ENCODE measurements around the gene STK17A.
"Not testable (repeated sequence)": the region's sequence is repeated elsewhere in the genome, so short reads cannot be mapped to it uniquely, and the experiment has no call there.

Gene STK17A

DNA sequence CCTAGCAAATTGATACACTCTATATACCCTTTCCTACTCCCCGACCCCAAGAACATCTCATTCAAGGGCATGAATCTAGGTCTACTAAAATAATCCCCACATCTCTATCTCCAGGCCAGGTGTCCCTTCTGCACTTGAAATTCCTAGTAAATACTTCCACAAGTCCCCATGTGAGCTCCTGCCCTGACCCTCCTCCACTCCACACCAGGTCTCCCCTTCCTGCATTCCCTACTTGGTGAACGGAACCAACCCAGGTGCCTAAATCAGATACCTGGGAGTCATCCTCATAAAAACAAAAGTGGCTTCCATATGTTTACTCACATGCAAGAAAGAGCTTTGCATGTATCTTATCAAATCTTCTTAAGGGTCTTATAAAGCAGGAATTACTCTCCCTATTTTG is 77.2 kb downstream of the STK17A start:
- no peak for DNase-seq

- no peak for DNase-seq
Observed at GRCh38 chr7:43664681-43665080, 81.8 kb downstream of the STK17A start.

GRCh38 chr7:43666938-43667337 is 84.0 kb downstream of the STK17A start:
- no peak for DNase-seq

DNA sequence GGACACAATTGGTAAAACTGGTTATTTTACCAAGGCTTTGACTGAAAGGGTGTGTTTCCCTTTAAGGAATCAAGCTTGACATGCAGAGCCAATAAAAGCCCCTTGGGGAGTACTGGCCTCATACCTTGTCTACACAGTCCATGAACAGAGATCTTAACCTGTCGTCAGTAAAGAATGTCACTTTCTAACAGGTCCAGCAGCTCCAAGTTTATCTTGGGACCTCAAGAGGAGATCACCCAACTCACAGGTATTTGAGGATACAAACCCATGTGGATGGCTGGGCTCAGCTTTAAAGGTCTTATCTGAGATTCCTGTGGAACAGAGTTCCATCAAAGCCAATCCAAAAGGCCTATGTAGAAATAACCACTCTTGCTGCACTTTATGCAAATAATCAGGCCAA is 85.1 kb downstream of the STK17A start:
- DNase-seq, result no peak

DNA sequence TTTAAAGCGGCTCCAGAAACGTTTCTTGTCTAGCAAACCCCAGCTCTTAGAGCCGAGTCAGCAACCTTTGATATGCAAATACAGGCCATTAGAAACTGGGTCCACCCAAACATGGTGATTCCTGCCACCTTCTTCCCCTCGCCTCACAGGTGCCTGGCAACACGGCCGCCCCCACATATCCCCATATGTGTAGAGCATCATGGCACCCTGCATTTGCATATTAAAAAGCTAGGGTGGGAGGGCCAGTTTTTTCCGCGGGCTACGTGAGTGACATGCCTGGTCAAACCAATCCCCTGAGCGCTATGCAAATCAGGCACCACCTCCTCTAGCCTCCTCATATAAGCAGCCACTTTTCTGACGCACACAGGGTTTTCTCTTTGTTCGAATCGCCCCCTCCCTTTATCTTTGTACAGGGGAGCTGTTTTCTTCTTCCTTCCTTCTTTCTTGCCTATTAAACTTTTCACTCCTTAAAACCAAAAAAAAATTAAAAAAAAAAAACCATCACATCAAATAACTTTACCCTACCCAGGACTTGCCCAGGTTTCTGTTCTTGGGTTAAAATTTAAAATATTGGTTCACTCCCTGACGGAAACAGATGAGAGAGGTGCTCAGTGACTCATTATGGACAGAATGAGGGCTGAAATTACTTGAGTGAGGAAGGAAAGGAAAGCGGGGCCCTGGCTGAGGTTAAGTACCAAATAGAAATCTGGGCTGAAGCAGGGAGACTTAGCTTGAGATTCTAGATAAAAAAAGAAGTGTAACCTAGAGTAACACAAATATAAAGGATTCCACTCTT is 86.6 kb downstream of the STK17A start:
- peak; percentile 88 for DNase-seq

- no peak for DNase-seq
Observed at GRCh38 chr7:43671521-43671920, 88.6 kb downstream of the STK17A start.

GRCh38 chr7:43673243-43673976 is 90.5 kb downstream of the STK17A start:
- not testable (repeated sequence) for DNase-seq

DNA sequence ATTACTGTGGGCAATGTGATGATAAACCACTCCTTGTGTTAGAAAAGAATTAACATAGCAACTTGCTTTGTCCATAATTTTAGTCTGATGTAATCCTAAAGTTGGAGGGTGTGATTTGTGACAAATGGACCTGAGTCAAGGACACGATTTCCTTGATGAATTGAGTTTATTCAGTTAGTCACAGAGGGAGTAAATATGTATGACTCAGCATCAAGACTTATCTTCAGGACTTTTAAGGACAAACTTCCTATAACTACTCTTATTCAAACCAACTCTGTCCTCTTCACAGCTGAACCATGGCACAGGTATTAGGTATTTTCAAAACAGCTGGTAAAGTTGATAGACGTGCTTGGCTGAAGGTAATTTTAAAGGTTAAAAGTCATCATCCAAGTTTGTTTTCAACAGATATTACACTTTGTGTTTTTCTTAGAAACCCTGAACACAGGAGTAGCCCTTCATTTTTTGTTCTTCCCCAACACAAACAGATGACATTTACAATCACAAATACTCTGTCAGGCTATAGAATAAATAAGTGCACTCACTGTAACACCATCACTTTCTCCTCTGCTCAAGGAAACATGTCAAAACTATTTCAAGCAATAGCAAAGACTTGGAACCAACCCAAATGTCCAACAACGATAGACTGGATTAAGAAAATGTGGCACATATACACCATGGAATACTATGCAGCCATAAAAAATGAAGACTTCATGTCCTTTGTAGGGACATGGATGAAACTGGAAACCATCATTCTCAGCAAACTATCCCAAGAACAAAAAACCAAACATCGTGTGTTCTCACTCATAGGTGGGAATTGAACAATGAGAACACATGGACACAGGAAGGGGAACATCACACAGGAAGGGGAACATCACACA is 91.9 kb downstream of the STK17A start:
- no peak for DNase-seq

Measured in CD4-positive, alpha-beta T cell treated with Interleukin-10 for 1 hour (primary cell).